HEK293 (cell line): Measurements from ENCODE around the gene ZNF428.

Experiments used
- GFI1B ChIP-seq: fragments of 450-650 bp; formaldehyde crosslinking; IDR thresholded peaks from 2 replicates; pipeline ENCODE4 v1.5.1; 2016; ENCODE audit warnings: missing biosample characterization, missing genetic modification characterization
- HIC1 ChIP-seq: fragments of 450-650 bp; formaldehyde crosslinking; IDR thresholded peaks from 2 replicates; pipeline ENCODE4 v1.5.1; 2016; ENCODE audit warnings: missing biosample characterization, missing genetic modification characterization
- KLF7 ChIP-seq: fragments of 450-650 bp; formaldehyde crosslinking; IDR thresholded peaks from 2 replicates; pipeline ENCODE4 v1.5.1; 2016; ENCODE audit warnings: missing biosample characterization, missing genetic modification characterization, borderline replicate concordance
- MYNN ChIP-seq: fragments of 450-650 bp; formaldehyde crosslinking; IDR thresholded peaks from 2 replicates; pipeline ENCODE4 v1.5.1; 2016; ENCODE audit warnings: missing biosample characterization, missing genetic modification characterization, borderline replicate concordance
- REST ChIP-seq: fragments of 450-650 bp; formaldehyde crosslinking; IDR thresholded peaks from 2 replicates; pipeline ENCODE4 v1.5.1; 2016; ENCODE audit warnings: missing biosample characterization, missing genetic modification characterization
- SALL2 ChIP-seq: fragments of 450-650 bp; formaldehyde crosslinking; IDR thresholded peaks from 2 replicates; pipeline ENCODE4 v1.5.0; 2017; ENCODE audit warnings: missing biosample characterization, mild to moderate bottlenecking, missing genetic modification characterization, borderline replicate concordance
- SCRT1 ChIP-seq: fragments of 450-650 bp; formaldehyde crosslinking; IDR thresholded peaks from 2 replicates; pipeline ENCODE4 v1.5.1; 2016; ENCODE audit warnings: missing biosample characterization, missing genetic modification characterization, borderline replicate concordance
- SCRT2 ChIP-seq: fragments of 450-650 bp; formaldehyde crosslinking; IDR thresholded peaks from 2 replicates; pipeline ENCODE4 v1.5.1; 2016; ENCODE audit warnings: missing biosample characterization, missing genetic modification characterization
- WT1 ChIP-seq: fragments of 450-650 bp; formaldehyde crosslinking; IDR thresholded peaks from 2 replicates; pipeline ENCODE4 v1.5.1; 2016; ENCODE audit warnings: missing biosample characterization, missing genetic modification characterization
- ZBTB10 ChIP-seq: fragments of 450-650 bp; formaldehyde crosslinking; IDR thresholded peaks from 2 replicates; pipeline ENCODE4 v1.5.1; 2016; ENCODE audit warnings: missing biosample characterization, missing genetic modification characterization
- ZBTB48 ChIP-seq: fragments of 450-650 bp; formaldehyde crosslinking; IDR thresholded peaks from 2 replicates; pipeline ENCODE4 v1.5.1; 2016; ENCODE audit warnings: missing biosample characterization, missing genetic modification characterization
- ZNF132 ChIP-seq: fragments of 450-650 bp; formaldehyde crosslinking; IDR thresholded peaks from 2 replicates; pipeline ENCODE4 v1.5.1; 2017; ENCODE audit warnings: missing biosample characterization, missing genetic modification characterization, borderline replicate concordance
- ZNF140 ChIP-seq: fragments of 450-650 bp; formaldehyde crosslinking; IDR thresholded peaks from 2 replicates; pipeline ENCODE4 v1.5.1; 2016; ENCODE audit warnings: missing biosample characterization, missing genetic modification characterization
- ZNF16 ChIP-seq: fragments of 450-650 bp; formaldehyde crosslinking; IDR thresholded peaks from 2 replicates; pipeline ENCODE4 v1.5.1; 2016; ENCODE audit warnings: low read depth, missing biosample characterization, missing genetic modification characterization
- ZNF18 ChIP-seq: fragments of 450-650 bp; formaldehyde crosslinking; IDR thresholded peaks from 2 replicates; pipeline ENCODE4 v1.5.1; 2016; ENCODE audit warnings: missing biosample characterization, missing genetic modification characterization
- ZNF202 ChIP-seq: fragments of 450-650 bp; formaldehyde crosslinking; IDR thresholded peaks from 2 replicates; pipeline ENCODE4 v1.5.1; 2016; ENCODE audit warnings: missing biosample characterization, missing genetic modification characterization, borderline replicate concordance
- ZNF23 ChIP-seq: fragments of 450-650 bp; formaldehyde crosslinking; IDR thresholded peaks from 2 replicates; pipeline ENCODE4 v1.5.1; 2016; ENCODE audit warnings: missing biosample characterization, missing genetic modification characterization, borderline replicate concordance
- ZNF239 ChIP-seq: fragments of 450-650 bp; formaldehyde crosslinking; IDR thresholded peaks from 2 replicates; pipeline ENCODE4 v1.5.1; 2016; ENCODE audit warnings: missing biosample characterization, missing genetic modification characterization
- ZNF274 ChIP-seq, 2 experiments: fragments of 200-500 bp in 1 of 2; fragments of 450-650 bp in 1 of 2; sonication (Bioruptor generic) in 1 of 2; formaldehyde crosslinking in 1 of 2; IDR thresholded peaks; 2 replicates each; pipeline versions ENCODE4 v1.5.1 to v1.6.1; 2014 to 2016; ENCODE audit warnings: borderline replicate concordance in 1 of 2, inconsistent platforms in 1 of 2, low read length in 1 of 2, missing biosample characterization in 1 of 2, missing genetic modification characterization in 1 of 2
- ZNF280D ChIP-seq: fragments of 450-650 bp; formaldehyde crosslinking; IDR thresholded peaks from 2 replicates; pipeline ENCODE4 v1.5.1; 2016; ENCODE audit warnings: missing biosample characterization, missing genetic modification characterization
- ZNF548 ChIP-seq: fragments of 450-650 bp; formaldehyde crosslinking; IDR thresholded peaks from 2 replicates; pipeline ENCODE4 v1.5.1; 2016; ENCODE audit warnings: missing biosample characterization, missing genetic modification characterization
- ZNF555 ChIP-seq: fragments of 450-650 bp; formaldehyde crosslinking; conservative IDR thresholded peaks from 2 replicates; pipeline ENCODE4 v1.5.1; 2017; ENCODE audit warnings: missing biosample characterization, mild to moderate bottlenecking, missing genetic modification characterization, inconsistent platforms
- ZNF560 ChIP-seq: fragments of 450-650 bp; formaldehyde crosslinking; IDR thresholded peaks from 2 replicates; pipeline ENCODE4 v1.5.1; 2017; ENCODE audit warnings: missing biosample characterization, missing genetic modification characterization, borderline replicate concordance
- ZNF585B ChIP-seq: fragments of 450-650 bp; formaldehyde crosslinking; IDR thresholded peaks from 2 replicates; pipeline ENCODE4 v1.5.1; 2016; ENCODE audit warnings: missing biosample characterization, missing genetic modification characterization
- ZNF660 ChIP-seq: fragments of 450-650 bp; IDR thresholded peaks from 2 replicates; pipeline ENCODE4 v1.5.1; 2018; ENCODE audit warnings: missing biosample characterization, mild to moderate bottlenecking, missing genetic modification characterization
- ZNF843 ChIP-seq: fragments of 450-650 bp; formaldehyde crosslinking; IDR thresholded peaks from 2 replicates; pipeline ENCODE4 v1.5.1; 2016; ENCODE audit warnings: missing biosample characterization, missing genetic modification characterization
- ZXDB ChIP-seq: fragments of 450-650 bp; formaldehyde crosslinking; IDR thresholded peaks from 2 replicates; pipeline ENCODE4 v1.5.1; 2016; ENCODE audit warnings: missing biosample characterization, missing genetic modification characterization

ZNF428 gene

GRCh38 chr19:43595605-43595998 is 23.8 kb downstream of the ZNF428 start (continued):
- no peak for TF ChIP-seq HIC1 (tag by site-specific recombination)
- peak; percentile 20; the same call in 1 of the 2 replicates for TF ChIP-seq REST (tag by site-specific recombination)
- TF ChIP-seq ZNF16 (tag by site-specific recombination), result no peak
- no peak for TF ChIP-seq ZNF23 (tag by site-specific recombination)
- TF ChIP-seq ZNF548, result 0 out of 2 replicates have a peak, but pooled peaks have one; percentile 41
- 0 out of 2 replicates have a peak, but pooled peaks have one; percentile 13 for TF ChIP-seq WT1 (tag by site-specific recombination)
- TF ChIP-seq ZBTB10 (tag by site-specific recombination), result 0 out of 2 replicates have a peak, but pooled peaks have one; percentile 52
- TF ChIP-seq ZNF18 (tag by site-specific recombination), result peak; percentile 74
- TF ChIP-seq ZNF585B (tag by site-specific recombination), result no peak; the same call in 1 of the 2 replicates
- TF ChIP-seq ZNF202 (tag by site-specific recombination), result no peak
- TF ChIP-seq ZNF843 (tag by site-specific recombination), result 0 out of 2 replicates have a peak, but pooled peaks have one; percentile 34
- no peak for TF ChIP-seq ZNF132
- no peak for TF ChIP-seq SALL2 (tag by site-specific recombination)
- no peak; the same call in 1 of the 2 replicates for TF ChIP-seq KLF7 (tag by site-specific recombination)
- no peak; the same call in 1 of the 2 replicates for TF ChIP-seq ZBTB48 (tag by site-specific recombination)
- TF ChIP-seq ZNF239 (tag by site-specific recombination), result no peak
- TF ChIP-seq ZNF555 (tag by site-specific recombination), result no peak
- no peak for TF ChIP-seq SCRT1 (tag by site-specific recombination)
- TF ChIP-seq ZNF140 (tag by site-specific recombination), result no peak
- TF ChIP-seq ZNF660 (tag by site-specific recombination), result peak; percentile 68; the same call in 1 of the 2 replicates
- TF ChIP-seq ZXDB (tag by site-specific recombination), result no peak; the same call in 1 of the 2 replicates
- TF ChIP-seq MYNN (tag by site-specific recombination), result no peak
- TF ChIP-seq GFI1B (tag by site-specific recombination), result peak; percentile 89
- no peak for TF ChIP-seq ZNF560 (tag by site-specific recombination)
- TF ChIP-seq ZNF274 (IDR thresholded peaks at IDR 0.05; ENCODE audit: low read length), result no peak
- no peak for TF ChIP-seq ZNF274 (tag by site-specific recombination; IDR thresholded peaks at IDR 0.05; ENCODE audit: borderline replicate concordance)
- TF ChIP-seq ZNF280D, result no peak
- peak; percentile 59; the same call in 1 of the 2 replicates for TF ChIP-seq SCRT2 (tag by site-specific recombination)
